ENCODE results near the gene LGALS13.

DNA sequence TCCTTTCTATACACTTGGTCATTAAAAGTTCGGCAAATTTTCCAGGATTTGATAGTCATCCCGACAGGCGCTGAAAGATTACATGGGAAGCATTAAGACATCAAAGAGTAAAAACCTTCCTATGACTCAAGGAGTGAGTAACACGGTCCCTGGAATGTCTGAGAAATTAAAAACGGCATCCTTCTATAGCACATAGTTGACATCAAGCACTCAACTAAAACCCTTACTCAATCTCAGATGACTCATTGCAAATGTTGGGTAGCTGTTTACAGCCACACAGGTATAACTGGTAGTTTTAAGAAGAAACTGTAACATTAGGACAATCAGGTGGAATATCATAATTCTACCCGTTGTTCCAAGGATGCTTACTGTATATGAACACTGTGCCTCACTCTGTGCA lies 6.4 kb upstream of the LGALS13 start:
- TF ChIP-seq, protein P1, sequence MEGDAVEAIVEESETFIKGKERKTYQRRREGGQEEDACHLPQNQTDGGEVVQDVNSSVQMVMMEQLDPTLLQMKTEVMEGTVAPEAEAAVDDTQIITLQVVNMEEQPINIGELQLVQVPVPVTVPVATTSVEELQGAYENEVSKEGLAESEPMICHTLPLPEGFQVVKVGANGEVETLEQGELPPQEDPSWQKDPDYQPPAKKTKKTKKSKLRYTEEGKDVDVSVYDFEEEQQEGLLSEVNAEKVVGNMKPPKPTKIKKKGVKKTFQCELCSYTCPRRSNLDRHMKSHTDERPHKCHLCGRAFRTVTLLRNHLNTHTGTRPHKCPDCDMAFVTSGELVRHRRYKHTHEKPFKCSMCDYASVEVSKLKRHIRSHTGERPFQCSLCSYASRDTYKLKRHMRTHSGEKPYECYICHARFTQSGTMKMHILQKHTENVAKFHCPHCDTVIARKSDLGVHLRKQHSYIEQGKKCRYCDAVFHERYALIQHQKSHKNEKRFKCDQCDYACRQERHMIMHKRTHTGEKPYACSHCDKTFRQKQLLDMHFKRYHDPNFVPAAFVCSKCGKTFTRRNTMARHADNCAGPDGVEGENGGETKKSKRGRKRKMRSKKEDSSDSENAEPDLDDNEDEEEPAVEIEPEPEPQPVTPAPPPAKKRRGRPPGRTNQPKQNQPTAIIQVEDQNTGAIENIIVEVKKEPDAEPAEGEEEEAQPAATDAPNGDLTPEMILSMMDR (IDR thresholded peaks at IDR 0.05; ENCODE audit: insufficient read depth, low read depth, low read length): no peak
- no peak for TF ChIP-seq EZH2 (IDR thresholded peaks at IDR 0.05; ENCODE audit: insufficient read depth, low read length)
